HL-60 (cell line): ENCODE data around the gene AMFR.

Experiments
- CTCF ChIP-seq: IDR thresholded peaks from one replicate; pipeline ENCODE4 v1.5.1; 2011; ENCODE audit warnings: low read length, control low read depth, inconsistent platforms; ENCODE audit not compliant: insufficient read depth
- POLR2AphosphoS5 ChIP-seq: IDR thresholded peaks from 2 replicates; pipeline ENCODE4 v1.6.1; 2012; ENCODE audit warnings: low read depth
- REST ChIP-seq: IDR thresholded peaks from 2 replicates; pipeline ENCODE4 v1.6.1; 2012; ENCODE audit warnings: low read depth; ENCODE audit not compliant: insufficient replicate concordance

DNA sequence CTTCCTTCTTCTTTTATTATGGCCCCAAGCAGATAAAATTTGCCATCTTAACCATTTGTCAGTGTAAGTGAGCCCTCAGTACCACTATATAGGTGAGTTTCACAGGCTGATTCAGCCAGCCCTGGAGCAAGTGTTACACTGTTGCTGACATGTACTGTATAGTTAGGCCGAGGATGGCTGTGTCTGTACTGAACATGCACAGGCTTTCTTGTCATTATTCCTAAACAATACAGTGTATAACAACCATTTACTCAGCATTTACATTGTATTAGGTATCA lies 53.7 kb downstream of the AMFR start:
- no peak for TF ChIP-seq CTCF
- no peak for TF ChIP-seq POLR2AphosphoS5
- no peak for TF ChIP-seq REST
